PC-3 (cell line): ENCODE results near the gene FOXP1.

Source experiments
- EZH2 ChIP-seq: fragments of 300-600 bp; sonication (generic); IDR thresholded peaks from one replicate; pipeline ENCODE4 v1.6.1; 2017; ENCODE audit warnings: antibody characterized with exemption, mild to moderate bottlenecking, low read length; ENCODE audit not compliant: unreplicated experiment
- EZH2phosphoT487 ChIP-seq: fragments of 300-600 bp; sonication (generic); IDR thresholded peaks from 2 replicates; pipeline ENCODE4 v1.6.1; 2018; ENCODE audit warnings: mild to moderate bottlenecking, antibody characterized with exemption, low read length, borderline replicate concordance
- TF ChIP-seq, protein P1 (sequence below): fragments of 300-600 bp; sonication (generic); conservative IDR thresholded peaks from 2 replicates; pipeline ENCODE4 v1.5.1; 2017; ENCODE audit warnings: antibody characterized with exemption, low read depth, mild to moderate bottlenecking, low read length

DNA sequence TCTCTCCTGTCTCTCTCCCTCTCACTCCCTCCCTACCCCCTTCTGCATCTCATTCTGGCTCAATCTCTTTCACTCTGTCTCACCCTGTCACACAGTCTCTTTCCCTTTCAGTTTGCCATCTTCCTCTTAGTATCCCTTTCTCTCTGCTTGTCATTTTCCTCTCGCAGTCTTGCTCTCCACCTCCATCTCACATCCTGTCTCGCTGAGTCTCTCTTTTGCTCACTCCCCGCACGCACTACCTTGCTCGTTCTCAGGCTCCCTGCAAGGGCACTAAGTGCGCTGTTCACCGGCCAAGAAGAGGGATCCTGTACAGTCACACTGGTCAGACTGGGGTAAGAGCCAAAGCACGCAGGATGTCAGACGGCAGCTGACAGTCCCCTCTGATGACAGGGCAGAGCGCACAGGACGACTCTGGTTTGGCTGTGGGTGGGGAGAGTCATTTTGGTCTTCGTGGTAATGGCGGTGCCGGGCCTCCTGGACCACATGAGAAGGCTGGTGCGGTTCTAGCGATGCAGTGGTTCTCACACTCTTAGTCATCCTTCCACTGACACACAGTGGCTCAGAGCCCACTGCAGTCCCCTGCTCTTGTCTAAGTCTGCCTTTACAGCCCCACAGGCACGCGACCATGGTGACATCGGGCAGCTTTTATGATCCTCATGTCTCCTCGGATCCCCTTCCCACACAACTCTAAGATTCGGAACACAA, 356.8 kb downstream of the FOXP1 start:
- TF ChIP-seq, protein P1, sequence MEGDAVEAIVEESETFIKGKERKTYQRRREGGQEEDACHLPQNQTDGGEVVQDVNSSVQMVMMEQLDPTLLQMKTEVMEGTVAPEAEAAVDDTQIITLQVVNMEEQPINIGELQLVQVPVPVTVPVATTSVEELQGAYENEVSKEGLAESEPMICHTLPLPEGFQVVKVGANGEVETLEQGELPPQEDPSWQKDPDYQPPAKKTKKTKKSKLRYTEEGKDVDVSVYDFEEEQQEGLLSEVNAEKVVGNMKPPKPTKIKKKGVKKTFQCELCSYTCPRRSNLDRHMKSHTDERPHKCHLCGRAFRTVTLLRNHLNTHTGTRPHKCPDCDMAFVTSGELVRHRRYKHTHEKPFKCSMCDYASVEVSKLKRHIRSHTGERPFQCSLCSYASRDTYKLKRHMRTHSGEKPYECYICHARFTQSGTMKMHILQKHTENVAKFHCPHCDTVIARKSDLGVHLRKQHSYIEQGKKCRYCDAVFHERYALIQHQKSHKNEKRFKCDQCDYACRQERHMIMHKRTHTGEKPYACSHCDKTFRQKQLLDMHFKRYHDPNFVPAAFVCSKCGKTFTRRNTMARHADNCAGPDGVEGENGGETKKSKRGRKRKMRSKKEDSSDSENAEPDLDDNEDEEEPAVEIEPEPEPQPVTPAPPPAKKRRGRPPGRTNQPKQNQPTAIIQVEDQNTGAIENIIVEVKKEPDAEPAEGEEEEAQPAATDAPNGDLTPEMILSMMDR: no peak
- no peak for TF ChIP-seq EZH2
- TF ChIP-seq EZH2phosphoT487: no peak
